HG03025 (cell line): Measurements from ENCODE around the gene ABCC8.

Source experiments
- ATAC-seq: cut with Tn5 transposase; IDR thresholded peaks from one replicate; pipeline ENCODE4 v1.9.1; 2021; ENCODE audit warnings: mild to moderate bottlenecking, moderate library complexity; ENCODE audit not compliant: unreplicated experiment, low FRiP score

Gene ABCC8

GRCh38 chr11:17473071-17473744 is 3.4 kb downstream of the ABCC8 start:
- no peak for ATAC-seq

- no peak for ATAC-seq
Measured at GRCh38 chr11:17472467-17472866, 4.2 kb downstream of the ABCC8 start.

GRCh38 chr11:17471501-17471900 is 5.1 kb downstream of the ABCC8 start:
- no peak for ATAC-seq

GRCh38 chr11:17469998-17470397 is 6.6 kb downstream of the ABCC8 start:
- no peak for ATAC-seq

GRCh38 chr11:17468122-17468521 is 8.5 kb downstream of the ABCC8 start:
- no peak for ATAC-seq

GRCh38 chr11:17463546-17464174 is 13.0 kb downstream of the ABCC8 start:
- no peak for ATAC-seq

- no peak for ATAC-seq
Measured at GRCh38 chr11:17462940-17463339, 13.7 kb downstream of the ABCC8 start.

GRCh38 chr11:17460406-17460805 is 16.2 kb downstream of the ABCC8 start:
- no peak for ATAC-seq

- ATAC-seq, result no peak
Measured at GRCh38 chr11:17459236-17459896, 17.3 kb downstream of the ABCC8 start.

- ATAC-seq, result no peak
Measured at GRCh38 chr11:17458268-17458667, 18.4 kb downstream of the ABCC8 start.

GRCh38 chr11:17457396-17458173 is 19.1 kb downstream of the ABCC8 start:
- ATAC-seq, result no peak

- ATAC-seq, result no peak
Measured at GRCh38 chr11:17452668-17453067, 24.0 kb downstream of the ABCC8 start.

- ATAC-seq, result no peak
Measured at GRCh38 chr11:17449158-17449557, 27.5 kb downstream of the ABCC8 start.

- no peak for ATAC-seq
Measured at GRCh38 chr11:17446482-17446881, 30.2 kb downstream of the ABCC8 start.

- ATAC-seq, result no peak
Measured at GRCh38 chr11:17445240-17445795, 31.3 kb downstream of the ABCC8 start.

- no peak for ATAC-seq
Measured at GRCh38 chr11:17443926-17444690, 32.5 kb downstream of the ABCC8 start.

GRCh38 chr11:17443423-17443822 is 33.2 kb downstream of the ABCC8 start:
- ATAC-seq, result no peak

GRCh38 chr11:17443000-17443399 is 33.6 kb downstream of the ABCC8 start:
- ATAC-seq, result no peak

- no peak for ATAC-seq
Measured at GRCh38 chr11:17439316-17439782, 37.3 kb downstream of the ABCC8 start.

- ATAC-seq, result no peak
Measured at GRCh38 chr11:17437366-17437765, 39.3 kb downstream of the ABCC8 start.
